Left lung (tissue), 10 donors: ENCODE results near the gene PTPRU. TPM values are rescaled to one million over a fixed set of nuclear protein-coding genes. Genes with fewer than 3 reads are reported as not detected.

Source experiments
- ATAC-seq: fragments of 200-7000 bp; cut with Tn5 transposase; one replicate; pipeline ENCODE4 v1.9.1; 2020; ENCODE audit warnings: moderate library complexity
- DNase-seq, 4 donors: peaks; one replicate each; pipeline ENCODE4 v3.0.0-alpha.2; 2013 to 2020
- H3K27ac ChIP-seq, 2 donors: fragments of 200-600 bp; sonication (generic) in 1 of 2; one replicate each; pipeline versions ENCODE4 v1.5.0 to v1.8.0; 2020 to 2021
- H3K27me3 ChIP-seq, 2 donors: fragments of 200-600 bp; sonication (generic) in 1 of 2; one replicate each; pipeline versions ENCODE4 v1.5.0 to v1.8.0; 2020 to 2021
- H3K36me3 ChIP-seq, 2 donors: fragments of 200-600 bp; sonication (generic) in 1 of 2; one replicate each; pipeline versions ENCODE4 v1.5.0 to v1.8.0; 2020 to 2021
- H3K4me1 ChIP-seq, 2 donors: fragments of 200-600 bp; one replicate each; pipeline ENCODE4 v1.8.0; 2021
- H3K4me3 ChIP-seq, 2 donors: fragments of 200-600 bp; sonication (generic) in 1 of 2; one replicate each; pipeline versions ENCODE4 v1.5.0 to v1.8.0; 2020 to 2021; ENCODE audit warnings: mild to moderate bottlenecking in 1 of 2
- H3K9me3 ChIP-seq, 2 donors: fragments of 200-600 bp; sonication (generic) in 1 of 2; one replicate each; pipeline versions ENCODE4 v1.5.0 to v1.8.0; 2020 to 2021
- CTCF ChIP-seq, 2 donors: fragments of 200-600 bp; sonication (generic) in 1 of 2; IDR thresholded peaks; one replicate each; pipeline versions ENCODE4 v1.5.0 to v1.8.0; 2021; ENCODE audit warnings: antibody characterized with exemption in 2 of 2
- intact Hi-C, 2 donors: fragments of 100-400 bp; cut with DNase I; formaldehyde crosslinking; loops; one replicate each; pipeline versions ENCODE4 v1.11.2 to v1.14.2; 2022
- polyA plus RNA-seq, 6 donors: library from polyadenylated mRNA; unstranded; fragments of 120-200 nt; gene quantifications; one replicate each; pipeline ENCODE4 v1.2.1, GENCODE V29; 2013; ENCODE audit not compliant: insufficient read length in 6 of 6
- total RNA-seq, 2 donors: library from RNA; stranded (reverse); fragmentation: NEBNext Ultra II Directional; extraction: Animal tissue kit (Norgen Biotek cat#: 25700); gene quantifications; one replicate each; pipeline ENCODE4 v1.2.1, GENCODE V29; 2021
- donor health status: DM: no; HTN: yes; CAD: no.
- donor health status: DM: no; HTN: no; CAD: no.

The PTPRU gene
- total and polyA plus RNA-seq, 8 donors: 15.5 to 45.4 (median 18.8) TPM

GRCh38 chr1:29327223-29327935 lies 91.1 kb downstream of the PTPRU start:
- Histone ChIP-seq H3K4me3 (no peak overlapping the region), H3K36me3 (peaks cover 0 to 16% of the 10 kb centered on the region in 2 donors), H3K4me1 (no peaks in the 10 kb centered on the region), H3K27me3 (no peaks in the 10 kb centered on the region), H3K27ac (no peak overlapping the region), H3K9me3 (no peaks in the 10 kb centered on the region)
- DNase-seq: no peak
- no peak for ATAC-seq
- TF ChIP-seq CTCF (IDR thresholded peaks at IDR 0.05): no peak
- intact Hi-C loops: no loop called here

- no peaks in the 10 kb centered on the region for H3K4me1 ChIP-seq
- DNase-seq: no peak
- no peak for TF ChIP-seq CTCF (IDR thresholded peaks at IDR 0.05)
- H3K27ac ChIP-seq: no peak overlapping the region
- intact Hi-C loops: no loop called here
- peaks cover 0 to 10% of the 10 kb centered on the region in 2 donors for H3K36me3 ChIP-seq
- H3K4me3 ChIP-seq: no peak overlapping the region
- H3K9me3 ChIP-seq: no peaks in the 10 kb centered on the region
- H3K27me3 ChIP-seq: peaks cover 0 to 1% of the 10 kb centered on the region in 2 donors
- no peak for ATAC-seq
Measured at GRCh38 chr1:29329022-29329775, 92.9 kb downstream of the PTPRU start.

- Histone ChIP-seq H3K4me3 (no peak overlapping the region), H3K27me3 (peaks cover 0 to 9% of the 10 kb centered on the region in 2 donors), H3K27ac (no peak overlapping the region), H3K9me3 (no peaks in the 10 kb centered on the region), H3K4me1 (no peaks in the 10 kb centered on the region), H3K36me3 (peaks cover 0 to 10% of the 10 kb centered on the region in 2 donors)
- no peak for DNase-seq
- intact Hi-C loops: no loop called here
- no peak for ATAC-seq
- TF ChIP-seq CTCF (IDR thresholded peaks at IDR 0.05): no peak
Measured at GRCh38 chr1:29330089-29330488, 93.8 kb downstream of the PTPRU start.

GRCh38 chr1:29330856-29331255 lies 94.5 kb downstream of the PTPRU start:
- H3K9me3 ChIP-seq: no peaks in the 10 kb centered on the region
- intact Hi-C loops: no loop called here
- TF ChIP-seq CTCF (IDR thresholded peaks at IDR 0.05): no peak
- H3K36me3 ChIP-seq: peaks cover 0 to 4% of the 10 kb centered on the region in 2 donors
- ATAC-seq (no peak), DNase-seq (no peak)
- no peaks in the 10 kb centered on the region for H3K4me1 ChIP-seq
- peaks cover 0 to 16% of the 10 kb centered on the region in 2 donors for H3K27me3 ChIP-seq
- H3K4me3 ChIP-seq: no peak overlapping the region
- H3K27ac ChIP-seq: no peak overlapping the region

- Histone ChIP-seq H3K4me3 (no peak overlapping the region), H3K27me3 (peaks cover 0 to 18% of the 10 kb centered on the region in 2 donors), H3K4me1 (no peaks in the 10 kb centered on the region), H3K27ac (no peak overlapping the region), H3K9me3 (no peaks in the 10 kb centered on the region), H3K36me3 (peaks cover 0 to 4% of the 10 kb centered on the region in 2 donors)
- no peak for TF ChIP-seq CTCF (IDR thresholded peaks at IDR 0.05)
- no peak for DNase-seq
- ATAC-seq: no peak
- intact Hi-C loops: no loop called here
Measured at GRCh38 chr1:29331309-29331708, 95.0 kb downstream of the PTPRU start.
